GM18508 (cell line): Measurements from ENCODE around the gene CACNB1.

Experiments used
- ATAC-seq: cut with Tn5 transposase; IDR thresholded peaks from one replicate; pipeline ENCODE4 v1.9.1; 2021; ENCODE audit warnings: moderate number of reproducible peaks; ENCODE audit not compliant: insufficient read depth, unreplicated experiment

Gene CACNB1

GRCh38 chr17:39197380-39198185 is at the start of gene CACNB1:
CACNB1 (minus strand) TSS chr17:39197669; CDS start chr17:39197495, 174 bp downstream.
- ATAC-seq = no peak

GRCh38 chr17:39246274-39246673 is 48.8 kb upstream of the CACNB1 start:
- ATAC-seq = no peak

DNA sequence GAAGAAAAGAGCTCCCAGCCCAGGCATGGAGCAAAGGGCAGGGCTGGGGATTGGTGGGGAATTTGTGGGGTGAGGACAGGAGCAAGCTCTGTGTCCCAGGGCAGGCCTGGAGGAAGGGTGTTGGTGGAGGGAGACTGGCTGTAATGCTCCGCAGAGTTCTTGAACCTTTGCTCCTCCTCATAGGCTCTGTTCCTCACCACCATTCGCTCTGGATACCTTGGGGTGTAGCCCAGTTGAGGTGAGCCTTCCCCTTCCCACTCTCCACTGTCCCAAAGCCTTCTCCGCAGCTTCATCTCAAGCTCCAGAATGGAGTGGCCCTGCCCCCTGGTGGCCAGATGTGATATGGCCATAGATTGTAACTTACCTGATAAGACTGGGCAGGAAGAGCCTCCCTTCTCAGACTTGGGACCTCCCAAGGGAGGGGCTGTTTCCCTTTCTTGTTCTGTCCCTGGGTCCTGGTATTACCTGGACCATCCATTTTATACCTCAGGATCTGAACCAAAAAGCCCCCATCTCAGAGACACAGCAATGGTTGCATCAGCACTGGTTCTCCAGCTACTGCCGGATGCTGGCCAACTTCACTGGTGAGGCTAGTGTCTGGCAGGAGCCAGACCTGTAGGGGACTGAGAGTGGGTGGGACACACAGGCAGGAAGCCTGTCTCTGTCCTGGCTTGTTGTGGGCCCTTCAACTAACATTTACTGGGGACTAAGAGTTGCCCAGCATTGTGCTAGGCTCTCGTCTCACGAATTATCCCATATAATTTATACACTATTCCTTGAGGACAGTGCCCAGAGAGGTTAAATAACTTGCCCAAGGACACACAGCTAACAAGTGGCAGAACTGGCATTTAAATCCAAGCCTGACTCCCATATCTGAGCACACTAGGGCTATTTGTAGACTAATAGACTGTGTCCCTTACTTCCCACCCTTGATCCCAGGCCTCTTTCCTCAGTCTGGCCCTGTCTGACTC is 47.4 kb upstream of the CACNB1 start:
- no peak for ATAC-seq

DNA sequence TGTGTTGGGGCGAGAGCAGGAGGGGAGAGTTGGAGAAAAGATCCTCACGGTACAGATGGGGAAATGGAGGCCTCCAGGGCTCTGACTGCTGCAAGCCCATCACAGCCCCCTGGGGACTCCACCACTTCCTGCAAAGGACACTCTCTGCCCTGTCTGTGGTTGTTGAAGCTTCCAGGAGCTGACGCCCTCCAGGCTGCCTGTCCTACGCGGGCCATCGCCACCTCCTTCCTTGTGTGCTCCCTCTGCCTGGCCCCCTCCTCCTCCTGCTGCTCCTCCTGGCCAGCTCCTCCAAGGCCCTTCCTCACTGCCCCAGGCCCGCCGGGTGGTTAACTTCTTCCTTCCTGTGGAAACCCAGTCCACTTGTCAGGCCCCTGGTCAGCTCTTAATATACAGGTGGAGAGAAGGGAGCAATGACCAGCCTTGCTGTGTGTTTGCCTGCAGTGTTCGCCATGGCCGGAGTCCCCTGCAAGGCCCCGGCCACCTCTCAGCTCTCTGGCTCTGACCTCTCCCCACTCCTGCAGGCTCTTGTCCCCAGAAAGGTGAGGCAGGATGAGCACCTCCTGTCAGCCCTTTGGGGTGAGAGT is 46.6 kb upstream of the CACNB1 start:
- ATAC-seq = no peak

DNA sequence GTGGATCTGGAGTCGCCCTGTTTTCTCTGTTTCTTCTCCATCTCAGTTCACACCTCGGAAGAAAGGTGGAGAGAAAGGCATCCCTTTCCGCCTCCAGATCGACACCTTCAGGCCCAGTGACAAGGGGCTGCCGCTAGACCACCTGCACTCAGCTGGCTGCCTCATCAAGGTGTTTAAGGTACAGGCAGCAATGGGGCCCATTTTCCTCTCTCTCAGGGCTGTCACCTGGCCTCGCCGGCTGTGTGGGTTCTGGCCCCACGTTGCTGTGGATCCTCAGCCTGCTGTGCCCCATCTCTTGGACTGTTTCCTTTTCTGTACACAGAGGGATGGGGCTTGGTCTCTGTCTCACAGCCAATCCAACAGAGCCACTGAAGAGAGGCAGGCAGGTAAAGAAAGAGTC is 45.7 kb upstream of the CACNB1 start:
- no peak for ATAC-seq

- ATAC-seq = no peak
Observed at GRCh38 chr17:39240631-39241030, 43.2 kb upstream of the CACNB1 start.

DNA sequence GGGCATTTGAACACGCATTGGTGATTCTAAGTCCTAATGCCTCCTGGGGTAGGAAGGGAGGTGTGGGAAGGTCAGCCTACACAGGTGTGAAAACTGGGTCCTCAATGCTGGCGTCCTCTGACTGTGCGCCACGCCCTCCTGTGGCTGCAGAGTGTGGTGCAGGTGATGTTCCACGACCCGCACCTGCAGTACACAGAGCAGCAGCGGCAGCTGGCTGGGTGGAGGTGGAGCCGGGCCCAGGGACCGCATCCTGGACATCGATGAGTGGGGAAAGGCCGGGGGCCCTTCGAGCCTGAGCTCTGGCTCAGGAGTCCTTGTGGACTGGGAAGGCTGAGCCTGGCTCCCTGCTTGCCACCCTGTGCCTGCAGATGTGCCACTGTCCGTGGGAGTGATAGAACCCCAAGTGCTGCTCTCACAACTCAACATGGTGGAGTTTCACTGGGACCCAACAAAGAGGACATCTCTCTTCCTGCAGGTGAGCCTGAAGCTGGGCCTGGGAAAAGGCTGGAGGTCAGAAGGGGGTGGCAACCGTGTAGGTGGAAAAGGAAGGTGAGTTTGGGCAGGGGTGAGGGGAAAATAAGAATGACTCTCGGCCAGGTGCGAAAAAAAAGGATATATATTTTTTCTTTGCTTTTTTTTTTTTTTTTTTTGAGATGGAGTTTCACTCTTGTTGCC is 42.3 kb upstream of the CACNB1 start:
- no peak for ATAC-seq

DNA sequence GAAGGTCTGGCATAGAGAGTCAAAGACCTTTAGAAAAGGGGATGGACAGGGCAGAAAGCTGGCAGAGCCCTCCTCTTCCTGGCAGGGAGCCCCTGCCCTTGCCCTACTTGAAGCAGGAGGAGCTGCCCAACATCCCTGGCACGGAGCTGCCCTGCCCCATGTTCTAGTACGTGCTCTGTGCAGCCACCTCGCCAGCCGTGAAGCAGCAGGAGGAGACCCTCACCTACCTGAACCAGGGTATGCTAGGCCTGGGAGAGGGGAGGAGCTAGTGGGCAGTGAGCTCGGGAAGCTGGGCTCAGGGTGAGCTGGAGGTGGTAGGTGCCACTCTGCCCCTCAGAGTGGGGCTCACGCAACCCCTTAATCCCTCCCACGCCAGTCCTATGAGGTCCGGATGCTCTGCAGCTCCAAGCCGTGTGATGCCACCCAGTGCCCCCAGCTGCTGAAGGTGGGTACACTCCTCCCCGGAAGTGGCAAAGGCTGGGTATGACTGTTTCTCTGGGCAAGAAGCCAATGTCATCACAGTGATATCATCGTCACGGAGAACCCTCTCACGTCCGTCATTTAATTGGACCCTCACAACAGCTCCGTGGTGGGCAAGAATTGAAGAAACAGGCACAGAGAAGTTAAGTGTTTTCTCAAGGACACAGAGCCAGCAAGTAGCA is 41.0 kb upstream of the CACNB1 start:
- ATAC-seq = no peak

GRCh38 chr17:39237586-39237985 is 40.1 kb upstream of the CACNB1 start:
- ATAC-seq = no peak

DNA sequence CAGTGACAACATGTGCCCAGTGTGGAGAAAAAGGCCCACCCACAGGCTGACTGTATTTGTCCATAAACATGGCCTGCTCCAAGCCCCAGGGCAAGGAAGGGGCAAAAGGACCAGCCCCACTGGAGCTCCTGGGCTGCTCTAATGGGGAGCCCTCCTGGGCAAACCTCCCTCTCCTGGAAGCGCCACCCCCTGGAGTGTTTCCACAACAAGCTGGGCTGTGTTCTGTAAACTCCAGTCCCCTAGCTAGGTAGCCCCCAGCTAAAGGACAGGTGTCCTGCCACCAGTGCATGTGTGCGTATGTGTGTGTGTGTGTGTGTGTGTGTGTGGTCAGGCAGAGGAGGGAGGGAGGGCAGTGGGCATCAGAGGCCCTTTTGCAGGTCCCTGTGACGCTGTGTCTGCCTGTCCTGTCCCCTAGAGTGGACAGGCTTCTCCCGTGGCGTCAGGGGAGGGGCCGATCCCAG is 39.5 kb upstream of the CACNB1 start:
- no peak for ATAC-seq

DNA sequence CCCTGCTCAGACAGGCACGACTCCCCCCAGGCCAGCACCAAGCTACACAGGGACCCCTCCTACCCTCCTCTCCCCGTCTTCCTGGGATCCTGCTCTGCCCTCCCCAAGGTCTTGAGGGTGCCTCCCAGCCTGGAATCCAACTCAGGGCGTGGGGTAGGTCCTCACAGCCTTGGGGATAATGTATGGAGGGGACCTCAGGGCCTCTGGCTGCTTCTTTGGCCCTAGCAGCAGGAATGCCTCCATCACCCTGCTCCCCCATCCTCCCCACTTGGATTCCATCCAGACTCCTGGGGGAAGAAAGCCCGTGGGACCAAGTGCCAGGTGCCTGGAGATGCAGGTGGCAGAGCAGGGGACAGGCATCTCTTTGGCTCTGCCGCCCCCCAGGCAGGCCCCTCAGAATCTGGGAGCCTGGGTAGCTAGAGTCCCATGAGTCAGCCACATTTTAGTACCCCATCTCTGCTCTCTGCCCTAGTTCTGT is 39.0 kb upstream of the CACNB1 start:
- no peak for ATAC-seq

DNA sequence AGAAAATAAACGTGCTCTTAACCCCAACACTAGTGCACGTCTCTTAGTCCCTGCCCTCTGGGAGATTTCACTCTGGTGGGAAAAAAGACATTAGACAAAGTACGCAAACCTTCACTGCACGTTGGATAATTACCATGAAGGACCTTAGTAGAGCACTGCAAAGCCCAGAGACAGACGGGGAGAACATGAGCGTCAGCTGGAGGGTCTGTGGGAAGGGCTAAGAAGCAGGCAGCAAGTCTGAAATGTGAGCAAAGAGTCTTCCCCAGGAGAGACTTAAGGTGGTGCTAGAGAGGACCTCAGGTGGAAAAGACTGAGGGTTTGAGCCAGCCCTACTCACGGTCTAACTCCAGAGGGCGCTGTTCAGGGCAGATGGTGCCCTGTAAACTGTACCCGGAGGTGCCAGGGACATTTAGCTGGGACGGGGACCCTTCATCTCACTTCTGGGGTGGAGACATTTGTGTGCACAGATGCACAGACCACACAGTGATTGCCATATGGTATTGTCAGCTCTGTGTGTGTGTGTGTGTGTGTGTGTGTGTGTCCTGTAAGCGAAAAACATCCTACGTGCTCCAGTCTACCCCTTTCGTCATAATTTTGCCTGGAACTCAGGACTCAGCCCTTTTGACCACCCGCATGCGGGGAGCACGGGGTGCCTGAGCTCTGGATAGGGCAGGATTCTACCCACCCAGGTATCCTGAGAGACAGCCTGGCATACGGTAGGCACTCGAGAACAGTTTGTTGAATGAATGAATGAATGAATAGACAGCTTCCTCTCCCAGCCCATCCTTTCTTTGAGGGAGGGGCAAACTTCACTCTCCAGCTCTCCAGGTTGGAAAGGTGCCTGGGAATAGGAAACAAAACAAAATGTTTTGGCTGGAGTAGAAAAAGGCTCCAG is 38.3 kb upstream of the CACNB1 start:
- no peak for ATAC-seq

GRCh38 chr17:39231591-39232551 is 34.4 kb upstream of the CACNB1 start:
- no peak for ATAC-seq

- ATAC-seq = no peak
Observed at GRCh38 chr17:39231091-39231561, 33.7 kb upstream of the CACNB1 start.

DNA sequence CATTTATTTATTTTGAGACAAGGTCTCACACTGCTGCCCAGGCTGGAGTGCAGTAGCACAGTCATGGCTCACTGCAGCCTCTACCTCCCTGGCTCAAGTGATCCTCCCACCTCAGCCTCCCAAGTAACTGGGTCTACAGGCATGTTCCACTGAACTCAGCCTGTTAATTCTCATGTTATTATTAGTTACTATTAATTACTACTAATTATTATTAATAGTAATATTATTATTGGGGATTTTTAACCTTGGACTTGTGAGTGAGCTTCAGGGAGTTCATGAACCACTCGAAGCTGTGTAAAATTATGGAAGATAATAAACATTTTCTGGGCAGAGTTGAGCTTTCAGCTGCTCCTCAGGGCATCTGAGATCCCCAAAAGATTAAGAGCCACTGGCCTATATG is 32.9 kb upstream of the CACNB1 start:
- ATAC-seq = no peak

DNA sequence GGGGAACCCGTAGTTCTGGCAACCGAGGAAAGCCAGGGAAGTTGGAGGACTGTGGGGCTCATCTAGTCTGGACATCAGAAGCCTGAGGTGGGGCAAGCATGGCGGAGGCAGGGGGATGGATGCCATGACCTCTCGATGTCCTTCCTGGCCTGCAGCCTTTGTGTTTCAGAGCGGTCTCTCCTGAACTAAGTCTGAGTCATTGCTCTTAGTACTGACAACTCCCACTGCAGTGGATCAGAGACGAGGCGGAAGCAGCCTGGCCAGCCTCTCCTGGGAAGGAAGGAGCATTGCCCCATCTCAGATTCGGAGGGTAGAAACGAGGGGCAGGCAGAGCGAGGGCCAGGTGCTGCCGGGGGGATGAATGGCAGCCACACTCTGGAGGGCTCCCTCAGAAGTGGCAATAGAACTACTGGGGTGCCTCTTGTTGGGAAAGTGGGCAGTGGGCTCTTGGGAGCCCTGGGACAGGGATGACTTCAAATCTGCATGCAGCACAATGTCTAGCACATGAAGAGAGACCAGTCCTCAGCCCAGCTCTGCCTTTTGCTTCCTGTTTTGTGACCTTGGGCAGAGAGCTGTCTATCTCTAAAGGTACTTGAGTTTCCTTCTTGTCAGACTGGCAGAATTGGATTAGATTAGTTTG is 31.9 kb upstream of the CACNB1 start:
- ATAC-seq = no peak

DNA sequence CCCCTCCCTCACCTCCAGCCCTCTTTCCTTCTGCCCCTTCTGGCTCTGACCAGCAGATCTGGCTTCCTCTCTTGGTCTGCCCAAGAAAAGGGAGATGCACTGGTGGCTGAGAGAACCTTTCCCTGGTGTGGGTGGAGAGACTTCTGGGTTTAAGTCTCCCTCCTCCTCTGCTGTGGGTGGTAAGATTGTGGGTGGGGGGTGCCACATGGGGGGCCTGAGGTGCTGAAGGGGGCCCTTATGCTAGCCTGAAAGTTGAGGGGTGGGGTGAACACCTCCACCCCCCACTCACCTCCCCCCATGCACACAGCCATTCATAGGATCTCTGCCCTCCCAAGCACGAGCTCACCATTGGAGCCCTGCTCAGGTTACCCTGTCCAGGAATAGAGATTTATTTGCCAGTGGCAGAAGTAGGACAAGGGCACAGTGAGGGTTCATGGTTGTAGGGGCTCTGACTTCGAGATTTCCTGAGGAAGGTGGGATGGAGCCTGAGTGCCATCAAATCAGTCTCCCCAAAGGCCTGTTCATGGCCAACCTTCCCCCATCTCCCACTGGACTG is 30.0 kb upstream of the CACNB1 start:
- ATAC-seq = no peak
